Panc1 (cell line): ENCODE data around the gene MPV17. TPM values are rescaled to one million over a fixed set of nuclear protein-coding genes. Genes with fewer than 3 reads are reported as not detected.
"Not testable (repeated sequence)": the region's sequence is repeated elsewhere in the genome, so short reads cannot be mapped to it uniquely, and the experiment has no call there.

Experiments used
- ATAC-seq: fragments of 200-7000 bp; cut with Tn5 transposase; 2 replicates; pipeline ENCODE4 v1.9.1; 2020; ENCODE audit warnings: mild to moderate bottlenecking, moderate library complexity
- BruUV-seq: library from RNA; stranded (reverse); fragments of 400-500 nt; replicated peaks from 2 replicates; lab custom pipeline; 2021; lab: Mats Ljungman, UMichigan
- CTCF ChIA-PET: fragments of 300-600 bp; sonication (Branson Sonifier 250); formaldehyde crosslinking; loops from one replicate; lab custom pipeline; 2022; ENCODE audit warnings: antibody characterized with exemption; lab: Charles Lee
- POLR2A ChIA-PET: fragments of 300-600 bp; sonication (Branson Sonifier 250); formaldehyde crosslinking; loops from one replicate; lab custom pipeline; 2022; ENCODE audit warnings: antibody characterized with exemption; lab: Charles Lee
- DNase-seq: peaks from one replicate; pipeline ENCODE4 v3.0.0-alpha.2; 2010; ENCODE audit warnings: low read depth, low spot score
- H3K27ac ChIP-seq: 2 replicates; pipeline ENCODE4 v1.5.1; 2011; ENCODE audit warnings: mild to moderate bottlenecking, low read length, inconsistent platforms
- H3K27me3 ChIP-seq: fragments of 200-500 bp; sonication (Bioruptor generic); 2 replicates; pipeline ENCODE4 v1.6.0; 2014; ENCODE audit warnings: low read length, inconsistent platforms; ENCODE audit not compliant: control insufficient read depth, insufficient read depth
- H3K36me3 ChIP-seq: fragments of 200-500 bp; sonication (Bioruptor generic); 2 replicates; pipeline ENCODE4 v1.5.1; 2014; ENCODE audit warnings: inconsistent platforms, mild to moderate bottlenecking, low read length, moderate library complexity; ENCODE audit not compliant: control insufficient read depth, insufficient read depth
- H3K4me1 ChIP-seq: 2 replicates; pipeline ENCODE4 v1.5.1; 2011; ENCODE audit warnings: inconsistent platforms, mild to moderate bottlenecking, low read length, moderate library complexity; ENCODE audit not compliant: control insufficient read depth, insufficient read depth
- H3K4me3 ChIP-seq, 2 experiments: 2 replicates each; pipeline ENCODE4 v1.5.1; 2011 to 2012; ENCODE audit warnings: low read depth in 2 of 2, low read length in 2 of 2, mild to moderate bottlenecking in 2 of 2, inconsistent platforms in 1 of 2, moderate library complexity in 1 of 2
- H3K9me3 ChIP-seq: fragments of 200-500 bp; sonication (Bioruptor generic); 2 replicates; pipeline ENCODE4 v1.5.1; 2014; ENCODE audit warnings: low read depth, mild to moderate bottlenecking, inconsistent platforms, low read length, moderate library complexity; ENCODE audit not compliant: control insufficient read depth, insufficient read depth
- CTCF ChIP-seq: fragments of 450-650 bp; IDR thresholded peaks from 2 replicates; pipeline ENCODE4 v1.5.1; 2017; ENCODE audit warnings: mild to moderate bottlenecking
- POLR2AphosphoS5 ChIP-seq: IDR thresholded peaks from 2 replicates; pipeline ENCODE4 v1.6.1; 2012; ENCODE audit warnings: mild to moderate bottlenecking, low read depth, low read length, moderate library complexity
- REST ChIP-seq, 2 experiments: IDR thresholded peaks; 2 replicates each; pipeline ENCODE4 v1.6.1; 2011 to 2012; ENCODE audit warnings: low read depth in 2 of 2, control low read depth in 1 of 2, low read length in 1 of 2, mild to moderate bottlenecking in 1 of 2, moderate library complexity in 1 of 2; ENCODE audit not compliant: insufficient read depth in 1 of 2
- SIN3A ChIP-seq: IDR thresholded peaks from 2 replicates; pipeline ENCODE4 v1.6.1; 2012; ENCODE audit warnings: low read depth, mild to moderate bottlenecking, low read length, moderate library complexity, borderline replicate concordance; ENCODE audit not compliant: insufficient read depth
- TCF7L2 ChIP-seq: IDR thresholded peaks from 2 replicates; pipeline ENCODE4 v1.6.1; 2011; ENCODE audit warnings: mild to moderate bottlenecking, low read depth, low read length, inconsistent platforms
- in situ Hi-C: cut with HindIII; loops from 2 replicates; pipeline ENCODE4 v1.10.0; 2016; ENCODE audit warnings: low sequenced_read_pairs, low pct_unique_long_range_greater_than_20kb
- intact Hi-C: fragments of 100-400 bp; cut with micrococcal nuclease; formaldehyde crosslinking; loops from one replicate; pipeline ENCODE4 v1.10.0; 2022; ENCODE audit not compliant: unreplicated experiment
- total RNA-seq: library from RNA; stranded (reverse); gene quantifications from one replicate; pipeline ENCODE4 v1.2.1, GENCODE V29; 2021; ENCODE audit not compliant: unreplicated experiment

The MPV17 gene
- total RNA-seq, 1 experiment from 2014 or later, result 89.5 TPM

- Histone ChIP-seq H3K27ac (no peak overlapping the region; the same call in 1 of the 2 replicates), H3K4me1 (peaks cover 19% of the 10 kb centered on the region), H3K36me3 (no peaks in the 10 kb centered on the region; the same call in 1 of the 2 replicates), H3K27me3 (no peaks in the 10 kb centered on the region), H3K9me3 (no peaks in the 10 kb centered on the region), H3K4me3 (no peak overlapping the region; a peak in 1 of 4 replicates)
- ATAC-seq, result no peak
- intact Hi-C loops, result no loop called here
- no TSS peak for BruUV-seq
- in situ Hi-C loops, result no loop called here
- DNase-seq, result no peak
- ChIA-PET CTCF (interaction anchor here (0.6 kb wide), 1 partner anchor 25 kb away, joined by 4 read pairs; no protein-coding TSS in a partner anchor), POLR2A (interaction anchor here (0.6 to 1.2 kb wide), 2 partner anchors 11 to 31 kb away, joined by 3 to 6 read pairs; partner anchors contain the start of gene MPV17)
- TF ChIP-seq POLR2AphosphoS5 (no peak), CTCF (no peak), REST (IDR thresholded peaks at IDR 0.05; ENCODE audit: insufficient read depth in 1 of 2, low read depth in 2 of 2, low read length in 1 of 2) (no peak), SIN3A (no peak), TCF7L2 (no peak)
Observed at GRCh38 chr2:27354597-27354927, 31.7 kb upstream of the MPV17 start.

- DNase-seq, result no peak
- Histone ChIP-seq H3K36me3 (no peaks in the 10 kb centered on the region; the same call in 1 of the 2 replicates), H3K27ac (no peak overlapping the region; the same call in 1 of the 2 replicates), H3K27me3 (no peaks in the 10 kb centered on the region), H3K9me3 (no peaks in the 10 kb centered on the region), H3K4me1 (peaks cover 19% of the 10 kb centered on the region), H3K4me3 (no peak overlapping the region)
- CTCF ChIA-PET, result interaction anchor here (0.6 kb wide), 1 partner anchor 24 kb away, joined by 4 read pairs; no protein-coding TSS in a partner anchor
- ATAC-seq, result no peak
- no peak for TF ChIP-seq POLR2AphosphoS5
- TF ChIP-seq REST (IDR thresholded peaks at IDR 0.05; ENCODE audit: insufficient read depth in 1 of 2, low read depth in 2 of 2, low read length in 1 of 2), result no peak
- no peak for TF ChIP-seq TCF7L2
- no peak for TF ChIP-seq SIN3A
- no peak for TF ChIP-seq CTCF
- POLR2A ChIA-PET, result interaction anchor here (0.6 to 1.2 kb wide), 2 partner anchors 11 to 31 kb away, joined by 3 to 6 read pairs; partner anchors contain the start of gene MPV17
- intact Hi-C loops (no loop called here), in situ Hi-C loops (no loop called here)
- BruUV-seq, result no TSS peak
Observed at GRCh38 chr2:27353762-27354596, 31.1 kb upstream of the MPV17 start.

GRCh38 chr2:27353386-27353761, 30.5 kb upstream of the MPV17 start:
- H3K9me3 ChIP-seq, intact Hi-C loops, CTCF ChIA-PET, DNase-seq, H3K36me3 ChIP-seq, BruUV-seq, H3K27ac ChIP-seq, H3K4me3 ChIP-seq, ATAC-seq, in situ Hi-C loops, H3K27me3 ChIP-seq: not testable (repeated sequence)
- POLR2A ChIA-PET, result interaction anchor here (0.6 to 1.2 kb wide), 4 partner anchors 20 to 1613 kb away, joined by 3 to 6 read pairs (median 4); partner anchors contain the start of gene MPV17
- peaks cover 19% of the 10 kb centered on the region for H3K4me1 ChIP-seq
